Natural killer cell (primary cell): ENCODE measurements around the gene ABHD2. TPM values are rescaled to one million over a fixed set of nuclear protein-coding genes. Genes with fewer than 3 reads are reported as not detected.
A peak's percentile ranks its signal among the peaks of the same experiment; 100 is the strongest.

Experiments
- ATAC-seq, 3 donors: fragments of 150-1000 bp in 2 of 3; fragments of 200-7000 bp in 1 of 3; cut with Tn5 transposase; 1 replicate in 1 of 3; 2 replicates in 2 of 3; pipeline ENCODE4 v1.10.0; 2021; ENCODE audit warnings: mild to moderate bottlenecking in 2 of 3, moderate library complexity in 2 of 3
- DNase-seq, 2 donors: peaks; one replicate each; pipeline versions ENCODE4 v3.0.0 to v3.0.0-alpha.2; 2013 to 2021; ENCODE audit warnings: mixed read lengths in 1 of 2
- H3K27ac ChIP-seq: one replicate; pipeline ENCODE4 v1.5.1; 2013; ENCODE audit warnings: mild to moderate bottlenecking, low read length
- H3K27me3 ChIP-seq: one replicate; pipeline ENCODE4 v1.6.1; 2013; ENCODE audit warnings: low read length; ENCODE audit not compliant: control insufficient read depth, insufficient read depth
- H3K36me3 ChIP-seq: one replicate; pipeline ENCODE4 v1.6.1; 2013; ENCODE audit warnings: low read length; ENCODE audit not compliant: control insufficient read depth, insufficient read depth
- H3K4me1 ChIP-seq: one replicate; pipeline ENCODE4 v1.6.1; 2013; ENCODE audit warnings: low read length; ENCODE audit not compliant: control insufficient read depth, insufficient read depth
- H3K4me3 ChIP-seq: one replicate; pipeline ENCODE4 v1.5.1; 2013; ENCODE audit warnings: low read length
- H3K9me3 ChIP-seq: one replicate; pipeline ENCODE4 v1.6.1; 2013; ENCODE audit warnings: low read length; ENCODE audit not compliant: control insufficient read depth, insufficient read depth
- H3K27ac Mint-ChIP-seq, 2 donors: one replicate each; pipeline ENCODE4 v1.8.0; 2022; ENCODE audit warnings: mild to moderate bottlenecking in 2 of 2, mixed read lengths in 2 of 2, moderate library complexity in 1 of 2
- H3K27me3 Mint-ChIP-seq, 2 donors: one replicate each; pipeline ENCODE4 v1.8.0; 2022; ENCODE audit warnings: low read depth in 2 of 2, mixed read lengths in 2 of 2
- H3K36me3 Mint-ChIP-seq: one replicate; pipeline ENCODE4 v1.8.0; 2022; ENCODE audit warnings: mixed read lengths
- H3K4me1 Mint-ChIP-seq, 2 donors: one replicate each; pipeline ENCODE4 v1.8.0; 2022; ENCODE audit warnings: mixed read lengths in 2 of 2
- H3K4me3 Mint-ChIP-seq: one replicate; pipeline ENCODE4 v1.8.0; 2022; ENCODE audit warnings: mild to moderate bottlenecking, moderate library complexity, mixed read lengths
- H3K9me3 Mint-ChIP-seq, 2 donors: one replicate each; pipeline ENCODE4 v1.8.0; 2022; ENCODE audit warnings: mixed read lengths in 2 of 2
- whole genome bisulfite sequencing: methylation state at CpG from one replicate; pipeline ENCODE4 v1.1.7; 2013; ENCODE audit warnings: missing lambda C conversion rate; ENCODE audit not compliant: insufficient coverage; 5-methylcytosine and 5-hydroxymethylcytosine counted together
- intact Hi-C: fragments of 100-400 bp; cut with micrococcal nuclease; formaldehyde crosslinking; loops from one replicate; pipeline ENCODE4 v1.14.2; 2022
- total RNA-seq, 4 donors: library from RNA; stranded (reverse); fragments of 120-200 nt in 1 of 4; gene quantifications; one replicate each; pipeline versions ENCODE4 v1.2.3 to v1.2.4, GENCODE V29; 2013 to 2022
- TF ChIP-seq, protein P1 (sequence below): fragments of 200-600 bp; IDR thresholded peaks from one replicate; pipeline ENCODE4 v1.8.0; 2022; ENCODE audit warnings: antibody characterized with exemption

The ABHD2 gene
- total RNA-seq, 3 donors from 2014 or later (not counting 1 experiment from before 2014, with no cell fraction given) = 187 to 236 (median 191) TPM

DNA sequence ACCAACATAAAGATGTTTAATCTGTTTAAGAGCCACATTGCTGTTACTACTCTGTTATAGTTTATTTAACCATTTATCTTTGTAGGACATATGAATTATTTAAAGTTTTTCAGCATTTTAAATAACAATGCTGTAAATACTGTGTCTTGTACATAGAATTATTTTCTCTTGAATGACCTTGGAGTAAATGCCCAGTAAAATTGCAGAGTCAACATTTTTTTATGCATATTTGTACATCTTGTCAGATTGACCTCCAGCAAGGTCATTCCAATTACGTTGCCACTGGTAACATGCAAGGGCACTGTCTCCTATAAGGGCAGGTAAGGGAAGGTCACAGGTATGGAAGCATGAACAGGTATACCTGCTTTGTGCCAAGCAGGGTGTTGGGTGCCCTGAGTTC, 68.8 kb downstream of the ABHD2 start:
- Histone ChIP-seq H3K36me3 (peaks cover 46% of the 10 kb centered on the region), H3K9me3 (no peaks in the 10 kb centered on the region), H3K27ac (no peak overlapping the region), H3K27me3 (no peaks in the 10 kb centered on the region), H3K4me3 (no peak overlapping the region), H3K4me1 (peaks cover 4% of the 10 kb centered on the region)
- WGBS = 92% methylated on average over 1 of the region's 1 CpG
- Mint-ChIP-seq H3K9me3 (no peaks in the 10 kb centered on the region), H3K36me3 (peaks cover 17% of the 10 kb centered on the region), H3K4me3 (no peak overlapping the region), H3K27ac (no peak overlapping the region), H3K4me1 (peaks cover 28 to 32% of the 10 kb centered on the region in 2 donors), H3K27me3 (no peaks in the 10 kb centered on the region)
- DNase-seq = no peak
- intact Hi-C loops = no loop called here
- TF ChIP-seq, protein P1, sequence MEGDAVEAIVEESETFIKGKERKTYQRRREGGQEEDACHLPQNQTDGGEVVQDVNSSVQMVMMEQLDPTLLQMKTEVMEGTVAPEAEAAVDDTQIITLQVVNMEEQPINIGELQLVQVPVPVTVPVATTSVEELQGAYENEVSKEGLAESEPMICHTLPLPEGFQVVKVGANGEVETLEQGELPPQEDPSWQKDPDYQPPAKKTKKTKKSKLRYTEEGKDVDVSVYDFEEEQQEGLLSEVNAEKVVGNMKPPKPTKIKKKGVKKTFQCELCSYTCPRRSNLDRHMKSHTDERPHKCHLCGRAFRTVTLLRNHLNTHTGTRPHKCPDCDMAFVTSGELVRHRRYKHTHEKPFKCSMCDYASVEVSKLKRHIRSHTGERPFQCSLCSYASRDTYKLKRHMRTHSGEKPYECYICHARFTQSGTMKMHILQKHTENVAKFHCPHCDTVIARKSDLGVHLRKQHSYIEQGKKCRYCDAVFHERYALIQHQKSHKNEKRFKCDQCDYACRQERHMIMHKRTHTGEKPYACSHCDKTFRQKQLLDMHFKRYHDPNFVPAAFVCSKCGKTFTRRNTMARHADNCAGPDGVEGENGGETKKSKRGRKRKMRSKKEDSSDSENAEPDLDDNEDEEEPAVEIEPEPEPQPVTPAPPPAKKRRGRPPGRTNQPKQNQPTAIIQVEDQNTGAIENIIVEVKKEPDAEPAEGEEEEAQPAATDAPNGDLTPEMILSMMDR = no peak
- no peak for ATAC-seq

- TF ChIP-seq, protein P1 = no peak
- ATAC-seq (no peak), DNase-seq (no peak)
- Histone ChIP-seq H3K27ac (no peak overlapping the region), H3K4me3 (no peak overlapping the region), H3K4me1 (peaks cover 4% of the 10 kb centered on the region), H3K36me3 (peaks cover 37% of the 10 kb centered on the region), H3K27me3 (no peaks in the 10 kb centered on the region), H3K9me3 (no peaks in the 10 kb centered on the region)
- H3K27me3 Mint-ChIP-seq = no peaks in the 10 kb centered on the region
- no peak overlapping the region for H3K4me3 Mint-ChIP-seq
- WGBS = 74% methylated on average over 4 of the region's 4 CpGs
- H3K36me3 Mint-ChIP-seq = peaks cover 15% of the 10 kb centered on the region
- H3K27ac Mint-ChIP-seq = peak overlapping the region; percentile 50 to 88
- H3K4me1 Mint-ChIP-seq = peaks cover 34 to 39% of the 10 kb centered on the region in 2 donors
- no peaks in the 10 kb centered on the region for H3K9me3 Mint-ChIP-seq
- intact Hi-C loops = no loop called here
These were observed 69.8 kb downstream of the ABHD2 start for GRCh38 chr15:89157918-89158564.

DNA sequence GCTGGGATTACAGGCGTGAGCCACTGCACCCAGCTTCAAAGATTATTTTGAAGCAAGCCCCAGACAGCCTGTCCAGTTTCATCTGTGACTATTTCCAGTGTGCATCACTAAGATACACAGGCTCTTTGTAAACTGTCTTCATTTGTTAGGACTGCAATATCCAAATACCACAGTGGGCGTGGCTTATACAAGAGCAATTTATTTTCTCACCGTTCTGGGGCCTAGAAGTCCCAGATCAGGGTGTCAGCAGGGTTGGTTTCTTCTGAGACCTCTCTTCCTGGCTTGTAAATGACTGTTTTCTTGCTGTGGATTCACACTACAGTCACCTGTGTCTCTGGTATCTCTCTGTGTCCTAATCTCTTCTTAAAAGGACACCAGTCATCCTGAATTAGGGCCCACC, 73.4 kb downstream of the ABHD2 start:
- H3K27me3 Mint-ChIP-seq = no peaks in the 10 kb centered on the region
- Histone ChIP-seq H3K36me3 (peaks cover 19% of the 10 kb centered on the region), H3K27me3 (no peaks in the 10 kb centered on the region), H3K4me1 (peaks cover 4% of the 10 kb centered on the region), H3K27ac (peak overlapping the region; percentile 27), H3K4me3 (no peak overlapping the region), H3K9me3 (no peaks in the 10 kb centered on the region)
- intact Hi-C loops = no loop called here
- TF ChIP-seq, protein P1 = no peak
- H3K4me3 Mint-ChIP-seq = peak overlapping the region; percentile 21
- H3K4me1 Mint-ChIP-seq = peaks cover 42 to 48% of the 10 kb centered on the region in 2 donors
- H3K27ac Mint-ChIP-seq = peak overlapping the region; percentile 83 to 88
- no peak for DNase-seq
- no peaks in the 10 kb centered on the region for H3K9me3 Mint-ChIP-seq
- peaks cover 8% of the 10 kb centered on the region for H3K36me3 Mint-ChIP-seq
- peak; percentile 27 to 63 (median 53) for ATAC-seq
- 81% methylated on average over 3 of the region's 3 CpGs for WGBS
